ENCODE results near the gene PEX14.
"Not testable (repeated sequence)": the region's sequence is repeated elsewhere in the genome, so short reads cannot be mapped to it uniquely, and the experiment has no call there.

Gene PEX14

DNA sequence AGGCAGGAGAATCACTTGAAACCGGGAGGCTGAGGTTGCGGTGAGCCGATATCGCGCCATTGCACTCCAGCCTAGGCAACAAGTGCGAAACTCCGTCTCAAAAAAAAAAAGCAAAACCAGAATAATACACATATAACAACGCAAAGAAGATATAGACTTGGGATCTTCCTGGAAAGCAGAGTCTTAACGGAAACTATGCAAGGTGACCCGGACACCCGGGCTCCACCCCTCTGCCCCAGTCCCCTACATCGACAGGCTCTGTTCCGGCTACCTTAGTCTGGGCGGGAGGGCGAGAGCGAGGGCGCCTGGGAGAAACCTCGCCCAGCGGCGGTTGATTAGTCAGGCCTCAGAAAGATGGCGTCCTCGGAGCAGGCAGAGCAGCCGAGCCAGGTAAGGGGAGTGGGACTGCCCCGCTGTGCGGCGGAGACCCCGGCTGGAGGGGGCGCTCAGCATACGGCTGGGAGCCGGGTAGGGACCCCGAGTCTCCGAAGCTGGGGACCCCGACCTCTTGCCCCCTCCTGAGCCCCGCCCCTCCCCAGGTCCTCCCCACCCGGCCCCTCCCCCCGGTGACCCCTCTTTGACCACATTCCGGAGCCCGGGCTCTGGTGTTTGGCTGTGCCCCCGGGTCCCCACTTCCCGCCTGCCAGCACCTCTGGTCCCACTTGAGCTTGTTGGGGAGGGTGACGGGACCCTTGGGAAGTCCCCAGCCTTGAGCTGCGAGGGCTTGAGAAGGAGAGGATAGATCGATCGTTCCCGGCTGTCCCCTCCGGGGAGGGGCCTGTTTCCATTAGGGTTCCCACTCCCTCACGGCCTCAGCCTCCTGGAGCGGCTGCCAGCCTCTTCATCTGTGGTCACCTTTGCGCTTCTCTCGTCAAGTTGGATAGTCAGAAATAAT, at the start of gene PEX14:
Gene PEX14, plus strand, starts transcription at position 338 of the 895 bp plus-strand sequence. Its CDS starts 17 bp downstream, at position 355.
- DNase-seq (ENCODE audit: low spot score): peak; percentile 80

GRCh38 chr1:10425826-10426534, 48.8 kb upstream of the PEX14 start:
- DNase-seq (ENCODE audit: low spot score): not testable (repeated sequence)

DNA sequence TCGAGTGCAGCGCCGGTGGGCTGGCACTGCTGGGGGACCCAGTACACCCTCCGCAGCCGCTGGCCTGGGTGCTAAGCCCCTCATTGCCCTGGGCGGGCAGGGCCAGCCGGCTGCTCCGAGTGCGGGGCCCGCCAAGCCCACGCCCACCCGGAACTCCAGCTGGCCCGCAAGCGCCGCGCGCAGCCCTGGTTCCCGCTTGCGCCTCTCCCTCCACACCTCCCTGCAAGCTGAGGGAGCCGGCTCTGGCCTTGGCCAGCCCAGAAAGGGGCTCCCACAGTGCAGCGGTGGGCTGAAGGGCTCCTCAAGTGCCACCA, 48.3 kb upstream of the PEX14 start:
- not testable (repeated sequence) for DNase-seq (ENCODE audit: low spot score)

DNA sequence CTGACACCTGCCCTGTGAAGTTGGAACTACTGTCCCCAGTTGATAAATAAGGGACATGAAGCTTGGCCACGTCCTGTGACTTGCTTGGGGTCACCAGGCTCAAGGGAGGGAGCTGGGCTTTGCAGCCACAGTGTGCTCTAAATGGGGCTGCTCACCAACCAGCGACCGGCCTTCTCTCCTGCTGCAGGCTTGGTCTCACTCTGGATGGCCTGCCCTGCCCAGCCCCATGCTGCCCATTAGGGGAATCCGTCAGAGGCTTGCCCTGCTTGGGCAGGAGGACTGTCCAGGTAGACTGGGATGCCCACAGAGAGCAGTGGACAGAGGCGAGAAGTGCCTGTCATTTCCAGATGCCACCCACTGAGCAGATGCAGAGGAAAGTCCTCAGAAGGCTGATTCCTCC, 45.8 kb upstream of the PEX14 start:
- DNase-seq (ENCODE audit: low spot score): no peak

GRCh38 chr1:10429868-10430215, 44.9 kb upstream of the PEX14 start:
- DNase-seq (ENCODE audit: low spot score): no peak

GRCh38 chr1:10430216-10431069, 44.3 kb upstream of the PEX14 start, which contains the start of gene CENPS:
TSS of gene CENPS (plus strand) at chr1:10430433. CDS start at chr1:10430518, 85 bp downstream.
- peak; percentile 83 for DNase-seq (ENCODE audit: low spot score)

GRCh38 chr1:10431070-10431730, 43.5 kb upstream of the PEX14 start:
- DNase-seq (ENCODE audit: low spot score): peak; percentile 19

- no peak for DNase-seq (ENCODE audit: low spot score)
Measured at GRCh38 chr1:10432910-10433700, 41.6 kb upstream of the PEX14 start.

DNA sequence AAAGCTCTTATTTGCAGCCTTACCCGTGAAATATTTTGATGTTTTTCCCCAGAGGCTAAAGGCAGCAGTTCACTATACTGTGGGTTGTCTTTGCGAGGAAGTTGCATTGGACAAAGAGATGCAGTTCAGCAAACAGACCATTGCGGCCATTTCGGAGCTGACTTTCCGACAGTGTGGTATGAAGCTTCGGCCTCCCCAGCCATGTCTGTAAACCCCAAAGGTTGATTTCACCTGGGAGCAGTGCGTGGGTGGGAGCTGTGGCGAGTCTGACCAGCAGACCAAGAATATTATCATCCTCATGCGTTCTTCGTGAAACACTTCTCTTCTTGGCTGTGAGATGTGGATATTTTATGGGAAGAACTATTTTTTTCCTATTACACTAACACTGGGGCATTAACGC, 41.0 kb upstream of the PEX14 start:
- DNase-seq (ENCODE audit: low spot score): no peak

DNA sequence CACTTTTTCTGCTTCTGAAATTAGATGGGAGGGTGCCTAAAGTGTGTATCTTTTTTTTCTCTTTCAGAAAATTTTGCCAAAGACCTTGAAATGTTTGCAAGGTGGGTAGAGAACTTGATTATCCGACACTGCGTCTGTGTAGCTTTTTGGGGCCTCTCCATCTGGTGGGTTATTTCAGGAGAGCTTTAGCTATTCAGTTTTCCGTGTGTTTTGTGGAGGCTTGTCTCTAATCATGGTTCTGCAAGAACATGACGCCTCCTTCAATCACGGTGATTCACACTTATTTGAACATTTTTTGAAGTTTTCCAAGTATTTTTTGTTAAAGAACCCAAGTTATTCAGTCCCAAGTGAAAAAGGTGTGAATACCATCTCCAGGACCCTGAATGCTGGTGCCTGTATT, 40.2 kb upstream of the PEX14 start:
- no peak for DNase-seq (ENCODE audit: low spot score)

DNA sequence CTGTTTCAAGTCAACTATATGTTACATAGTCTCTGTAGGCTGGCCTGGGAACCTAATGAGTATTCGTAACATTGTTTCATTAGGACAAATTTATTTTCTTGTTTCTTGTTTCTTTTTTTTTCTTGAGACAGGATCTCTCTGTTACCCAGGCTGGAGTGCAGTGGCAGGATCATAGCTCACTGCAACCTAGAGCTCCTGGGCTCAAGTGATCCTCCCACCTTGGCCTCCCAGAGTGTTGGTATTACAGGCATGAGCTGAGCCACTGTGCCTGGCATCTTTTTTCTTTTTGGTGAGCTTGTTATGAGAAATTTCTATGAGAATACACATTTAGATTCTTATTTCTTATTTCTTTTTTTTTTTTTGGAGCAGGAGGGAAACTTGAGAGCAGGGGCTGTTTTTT, 37.7 kb upstream of the PEX14 start:
- no peak for DNase-seq (ENCODE audit: low spot score)

GRCh38 chr1:10438677-10439163, 36.0 kb upstream of the PEX14 start:
- DNase-seq (ENCODE audit: low spot score): no peak

- DNase-seq (ENCODE audit: low spot score): no peak
Measured at GRCh38 chr1:10440305-10440704, 34.4 kb upstream of the PEX14 start.

- no peak for DNase-seq (ENCODE audit: low spot score)
Measured at GRCh38 chr1:10440794-10441193, 34.0 kb upstream of the PEX14 start.

- no peak for DNase-seq (ENCODE audit: low spot score)
Measured at GRCh38 chr1:10444248-10444647, 30.5 kb upstream of the PEX14 start.

GRCh38 chr1:10444795-10445397, 29.9 kb upstream of the PEX14 start:
- DNase-seq (ENCODE audit: low spot score): no peak

- no peak for DNase-seq (ENCODE audit: low spot score)
Measured at GRCh38 chr1:10446790-10447422, 27.8 kb upstream of the PEX14 start.

- no peak for DNase-seq (ENCODE audit: low spot score)
Measured at GRCh38 chr1:10449751-10450150, 25.0 kb upstream of the PEX14 start, which contains the start of gene CORT. TSS of gene CORT (plus strand) at chr1:10450031. CDS start at chr1:10450224, 193 bp downstream.

DNA sequence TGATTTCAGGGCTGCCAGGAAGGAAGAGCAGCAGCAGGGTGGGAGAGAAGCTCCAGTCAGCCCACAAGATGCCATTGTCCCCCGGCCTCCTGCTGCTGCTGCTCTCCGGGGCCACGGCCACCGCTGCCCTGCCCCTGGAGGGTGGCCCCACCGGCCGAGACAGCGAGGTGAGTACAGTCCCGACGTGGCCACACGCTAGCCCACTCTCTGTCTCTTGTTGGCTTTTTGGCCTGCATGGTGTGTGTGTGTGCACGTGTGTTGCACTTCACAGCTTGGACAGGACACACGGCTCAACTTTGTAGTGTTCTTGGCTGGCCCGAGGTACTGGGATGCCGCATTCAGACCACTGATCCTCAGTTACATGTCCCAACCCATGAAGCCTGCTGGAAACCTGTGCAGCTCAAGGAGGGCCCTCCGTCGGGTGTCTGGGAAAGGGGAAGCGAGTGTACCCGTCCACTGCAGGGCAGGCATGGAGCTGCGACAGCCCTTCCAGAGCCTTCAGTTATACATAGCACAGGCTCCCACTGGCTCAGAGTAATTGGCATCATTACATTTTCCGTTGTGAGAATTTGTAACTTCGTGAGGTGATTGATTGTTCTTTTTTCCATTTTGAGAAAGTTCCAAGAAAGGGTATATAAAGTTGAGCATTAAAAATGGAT, 24.5 kb upstream of the PEX14 start:
- no peak for DNase-seq (ENCODE audit: low spot score)

Data from globus pallidus (tissue), 1 donor.